ENCODE data around the gene SMIM5. TPM values are rescaled to one million over a fixed set of nuclear protein-coding genes. Genes with fewer than 3 reads are reported as not detected.

The SMIM5 gene
- total RNA-seq, 4 donors from 2014 or later: 7.1 to 11.9 (median 9.5) TPM

DNA sequence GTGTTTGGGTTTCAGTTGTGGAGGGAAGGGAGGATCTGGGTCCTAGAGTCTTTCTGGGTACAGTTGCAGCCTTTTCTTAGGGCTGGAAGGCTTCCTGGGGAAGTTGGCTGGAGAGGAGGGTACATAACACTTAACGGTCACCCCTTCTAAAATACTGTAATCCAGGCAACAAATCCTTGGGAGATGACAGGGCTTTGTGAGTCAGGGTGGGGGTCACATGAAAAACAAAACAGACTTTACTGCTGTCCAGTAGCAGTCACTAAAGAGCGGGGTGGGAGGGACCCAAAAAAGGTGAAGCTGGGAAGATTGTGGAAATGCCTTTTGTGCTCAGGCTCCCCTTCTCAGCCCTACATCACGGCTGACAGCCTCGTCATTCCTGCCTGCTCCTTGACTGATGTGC is 40.3 kb downstream of the SMIM5 start:
- no peak overlapping the region for H3K4me3 ChIP-seq (ENCODE audit: low read depth, poor library complexity, severe bottlenecking)
- intact Hi-C loops (cut with DNase I; ENCODE audit: low total_unique reads): loop anchor here (5.0 kb wide), 1 partner anchor 79 kb away; no protein-coding TSS in a partner anchor
- TF ChIP-seq, protein P1, sequence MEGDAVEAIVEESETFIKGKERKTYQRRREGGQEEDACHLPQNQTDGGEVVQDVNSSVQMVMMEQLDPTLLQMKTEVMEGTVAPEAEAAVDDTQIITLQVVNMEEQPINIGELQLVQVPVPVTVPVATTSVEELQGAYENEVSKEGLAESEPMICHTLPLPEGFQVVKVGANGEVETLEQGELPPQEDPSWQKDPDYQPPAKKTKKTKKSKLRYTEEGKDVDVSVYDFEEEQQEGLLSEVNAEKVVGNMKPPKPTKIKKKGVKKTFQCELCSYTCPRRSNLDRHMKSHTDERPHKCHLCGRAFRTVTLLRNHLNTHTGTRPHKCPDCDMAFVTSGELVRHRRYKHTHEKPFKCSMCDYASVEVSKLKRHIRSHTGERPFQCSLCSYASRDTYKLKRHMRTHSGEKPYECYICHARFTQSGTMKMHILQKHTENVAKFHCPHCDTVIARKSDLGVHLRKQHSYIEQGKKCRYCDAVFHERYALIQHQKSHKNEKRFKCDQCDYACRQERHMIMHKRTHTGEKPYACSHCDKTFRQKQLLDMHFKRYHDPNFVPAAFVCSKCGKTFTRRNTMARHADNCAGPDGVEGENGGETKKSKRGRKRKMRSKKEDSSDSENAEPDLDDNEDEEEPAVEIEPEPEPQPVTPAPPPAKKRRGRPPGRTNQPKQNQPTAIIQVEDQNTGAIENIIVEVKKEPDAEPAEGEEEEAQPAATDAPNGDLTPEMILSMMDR (IDR thresholded peaks at IDR 0.05): no peak
- TF ChIP-seq POLR2A (IDR thresholded peaks at IDR 0.05): no peak
- DNase-seq (ENCODE audit: low spot score in 2 of 2): no peak
- 81 to 82% methylated on average over 4 of the region's 4 CpGs for WGBS, 2 donors

DNA sequence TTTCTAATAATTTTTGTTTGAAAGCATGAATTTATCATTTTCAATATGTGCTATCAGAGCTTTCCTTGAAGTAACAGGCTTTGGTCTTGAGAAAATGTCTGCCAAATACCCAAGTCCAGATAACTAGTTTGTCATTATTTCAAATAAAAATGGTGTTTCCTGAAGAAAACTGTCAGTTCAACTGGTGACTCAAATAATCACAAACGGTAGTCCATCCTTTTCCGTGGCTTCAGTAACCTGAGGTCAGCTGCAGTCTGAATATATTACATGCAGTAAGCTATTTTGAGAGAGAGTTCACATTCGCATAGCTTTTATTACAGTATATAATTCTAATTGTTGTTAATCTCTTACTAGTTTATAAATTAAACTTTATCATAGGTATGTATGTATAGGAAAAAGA is 43.2 kb downstream of the SMIM5 start:
- DNase-seq (ENCODE audit: low spot score in 2 of 2): no peak
- intact Hi-C loops (cut with DNase I; ENCODE audit: low total_unique reads): no loop called here
- WGBS, 2 donors: 68 to 80% methylated on average over 3 of the region's 3 CpGs

DNA sequence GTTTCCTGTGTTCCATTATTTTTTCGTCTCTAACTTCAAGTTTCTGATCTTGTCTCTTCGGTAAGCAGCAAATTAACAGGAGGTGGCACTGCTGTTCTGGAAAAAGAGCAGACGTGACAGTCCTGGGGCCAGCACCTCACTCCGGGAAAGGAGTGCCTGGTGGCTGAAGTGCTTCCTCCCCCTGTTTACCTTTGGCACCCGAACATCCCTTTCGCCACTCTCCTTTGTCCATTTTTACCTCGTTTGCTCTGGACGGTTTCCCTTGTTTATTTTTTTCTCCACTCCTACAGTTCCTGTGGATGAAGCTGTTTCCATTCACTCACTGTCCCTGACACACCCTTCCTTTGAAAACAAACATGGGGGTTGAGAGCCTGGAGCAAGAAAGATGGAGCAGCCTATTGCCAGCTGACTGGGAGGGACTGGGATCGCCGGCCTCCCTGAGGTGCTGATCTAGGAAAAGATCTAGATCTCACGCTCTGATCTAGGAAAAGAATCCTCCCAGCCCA is 46.5 kb downstream of the SMIM5 start:
- intact Hi-C loops (cut with DNase I; ENCODE audit: low total_unique reads): no loop called here
- no peak for TF ChIP-seq POLR2A (IDR thresholded peaks at IDR 0.05)
- TF ChIP-seq, protein P1 (IDR thresholded peaks at IDR 0.05): no peak
- WGBS, 2 donors: 25 to 34% methylated on average over 11 of the region's 11 CpGs
- DNase-seq (ENCODE audit: low spot score in 2 of 2): no peak
- no peak overlapping the region for H3K4me3 ChIP-seq (ENCODE audit: low read depth, poor library complexity, severe bottlenecking)

More for the DNA sequence above, 43.2 kb downstream of the SMIM5 start:
- H3K4me3 ChIP-seq (ENCODE audit: low read depth, poor library complexity, severe bottlenecking): no peak overlapping the region
- no peak for TF ChIP-seq POLR2A (IDR thresholded peaks at IDR 0.05)
- TF ChIP-seq, protein P1 (IDR thresholded peaks at IDR 0.05): no peak

DNA sequence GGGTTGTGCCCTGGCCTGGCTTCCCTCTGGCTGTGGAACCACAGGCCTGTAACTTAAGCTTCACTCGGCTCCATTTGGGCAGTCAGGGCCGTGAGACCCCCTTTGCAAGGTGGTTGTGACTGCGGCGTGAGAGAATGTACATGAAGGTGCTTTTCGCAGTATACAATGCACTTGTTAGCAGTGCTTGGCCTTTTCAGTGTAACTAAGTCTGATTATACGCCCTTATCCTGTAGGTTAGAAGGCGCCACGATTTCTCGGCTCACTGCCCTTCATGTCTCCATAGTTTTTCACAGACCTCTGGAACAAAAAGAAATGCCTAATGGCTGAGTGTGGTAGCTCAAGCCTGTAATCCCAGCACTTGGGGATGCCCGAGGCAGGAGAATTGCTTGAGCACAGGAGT is 47.2 kb downstream of the SMIM5 start:
- WGBS, 2 donors: 80 to 85% methylated on average over 10 of the region's 10 CpGs
- DNase-seq (ENCODE audit: low spot score in 2 of 2): no peak
- intact Hi-C loops (cut with DNase I; ENCODE audit: low total_unique reads): no loop called here
- TF ChIP-seq POLR2A (IDR thresholded peaks at IDR 0.05): no peak
- TF ChIP-seq, protein P1 (IDR thresholded peaks at IDR 0.05): no peak
- no peak overlapping the region for H3K4me3 ChIP-seq (ENCODE audit: low read depth, poor library complexity, severe bottlenecking)

DNA sequence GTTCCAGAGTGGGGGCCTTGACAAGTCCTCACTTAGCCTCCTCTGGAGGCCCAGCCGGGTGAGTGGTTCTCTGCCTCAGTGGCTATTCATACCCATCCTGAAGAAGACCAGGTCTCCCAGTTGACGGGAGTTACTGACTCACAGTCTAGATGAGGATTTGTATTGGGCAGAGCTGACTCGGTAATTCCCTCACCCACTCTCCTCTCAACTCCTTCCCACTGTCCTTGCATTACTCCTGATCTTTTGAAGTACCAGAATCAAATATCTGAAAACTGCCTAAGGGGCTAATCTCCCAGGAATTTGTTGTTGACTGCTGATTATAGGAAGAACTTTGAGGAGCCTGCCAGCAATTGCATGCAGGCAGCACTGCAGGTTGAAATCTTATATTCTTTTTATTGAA is 48.1 kb downstream of the SMIM5 start:
- intact Hi-C loops (cut with DNase I; ENCODE audit: low total_unique reads): no loop called here
- no peak overlapping the region for H3K4me3 ChIP-seq (ENCODE audit: low read depth, poor library complexity, severe bottlenecking)
- TF ChIP-seq, protein P1 (IDR thresholded peaks at IDR 0.05): no peak
- TF ChIP-seq POLR2A (IDR thresholded peaks at IDR 0.05): no peak
- no peak for DNase-seq (ENCODE audit: low spot score in 2 of 2)
- 29 to 42% methylated on average over 3 of the region's 3 CpGs for whole genome bisulfite sequencing, 2 donors

DNA sequence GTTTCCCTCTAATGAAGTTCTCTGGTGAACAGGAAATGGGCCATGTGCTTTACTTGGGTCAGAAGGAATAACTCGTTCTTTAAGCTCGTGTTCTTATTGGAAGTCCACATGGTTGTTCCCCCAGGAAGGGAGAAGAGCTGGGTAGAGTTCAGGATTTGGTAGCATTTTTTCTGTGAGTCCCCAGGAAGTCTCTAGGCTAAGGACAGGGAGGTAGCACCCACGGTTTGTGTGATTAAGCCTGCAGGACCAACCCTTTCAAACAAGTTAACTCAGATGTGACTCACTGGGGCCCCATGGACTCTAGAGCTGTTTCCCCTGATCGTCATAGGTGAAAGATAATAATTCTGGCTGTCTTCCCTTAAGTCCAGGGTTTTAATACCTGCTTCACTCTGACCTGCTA is 50.3 kb downstream of the SMIM5 start:
- intact Hi-C loops (cut with DNase I; ENCODE audit: low total_unique reads): no loop called here
- 41 to 48% methylated on average over 4 of the region's 4 CpGs for WGBS, 2 donors
- TF ChIP-seq, protein P1 (IDR thresholded peaks at IDR 0.05): no peak
- no peak for TF ChIP-seq POLR2A (IDR thresholded peaks at IDR 0.05)
- DNase-seq (ENCODE audit: low spot score in 2 of 2): no peak
- no peak overlapping the region for H3K4me3 ChIP-seq (ENCODE audit: low read depth, poor library complexity, severe bottlenecking)
